Measurements from ENCODE around the gene PNMT.

Gene PNMT

DNA sequence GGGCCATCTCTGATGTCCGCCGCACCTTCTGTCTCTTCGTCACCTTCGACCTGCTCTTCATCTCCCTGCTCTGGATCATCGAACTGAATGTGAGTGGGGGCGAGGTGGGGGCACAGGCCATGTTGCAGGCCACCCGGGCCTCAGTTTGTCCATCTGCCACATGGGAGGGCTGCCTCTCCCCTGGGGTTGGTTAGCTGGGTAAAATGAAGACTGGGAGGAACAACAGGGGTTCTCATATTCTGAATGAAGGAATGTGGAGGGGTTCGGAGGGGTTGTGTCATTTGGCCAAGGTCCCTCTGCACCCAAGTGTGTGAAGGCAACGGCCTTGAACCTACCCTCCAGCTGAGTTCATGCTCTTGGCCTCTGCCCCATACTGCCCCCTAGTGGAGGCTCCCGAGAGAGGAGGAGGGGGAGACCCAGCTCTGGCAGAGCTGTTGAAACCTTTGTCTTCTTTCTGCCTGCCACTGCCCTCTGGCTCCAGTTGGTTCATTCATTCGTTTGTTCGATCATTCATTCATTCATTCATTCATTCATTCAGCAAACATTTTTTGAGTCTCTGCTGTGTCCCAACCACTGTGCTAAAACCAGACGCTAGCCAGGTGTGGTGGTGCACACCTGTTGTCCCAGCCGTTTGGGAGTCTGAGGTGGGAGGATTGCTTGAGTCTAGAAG, 14.5 kb upstream of the PNMT start:
- peak; percentile 13 for DNase-seq (ENCODE audit: low read depth)

- DNase-seq (ENCODE audit: low read depth): no peak
Observed at GRCh38 chr17:39655105-39655504, 13.1 kb upstream of the PNMT start.

DNA sequence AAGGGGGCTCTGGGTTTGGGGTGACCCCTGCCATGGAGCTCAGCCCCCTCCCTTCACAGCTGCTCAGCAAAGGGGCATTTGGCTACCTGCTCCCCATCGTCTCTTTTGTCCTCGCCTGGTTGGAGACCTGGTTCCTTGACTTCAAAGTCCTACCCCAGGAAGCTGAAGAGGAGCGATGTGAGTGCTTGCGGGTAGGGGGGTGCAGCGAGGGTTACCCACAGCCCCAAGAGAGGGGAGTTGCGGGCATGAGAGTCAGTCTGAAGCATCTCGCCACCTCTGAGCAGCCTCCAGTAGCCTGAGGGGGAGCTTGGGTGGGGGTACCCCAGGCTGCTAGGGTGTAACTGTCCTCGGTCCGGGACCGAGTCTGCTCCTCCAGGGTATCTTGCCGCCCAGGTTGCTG, 9.9 kb upstream of the PNMT start:
- no peak for DNase-seq (ENCODE audit: low read depth)

DNA sequence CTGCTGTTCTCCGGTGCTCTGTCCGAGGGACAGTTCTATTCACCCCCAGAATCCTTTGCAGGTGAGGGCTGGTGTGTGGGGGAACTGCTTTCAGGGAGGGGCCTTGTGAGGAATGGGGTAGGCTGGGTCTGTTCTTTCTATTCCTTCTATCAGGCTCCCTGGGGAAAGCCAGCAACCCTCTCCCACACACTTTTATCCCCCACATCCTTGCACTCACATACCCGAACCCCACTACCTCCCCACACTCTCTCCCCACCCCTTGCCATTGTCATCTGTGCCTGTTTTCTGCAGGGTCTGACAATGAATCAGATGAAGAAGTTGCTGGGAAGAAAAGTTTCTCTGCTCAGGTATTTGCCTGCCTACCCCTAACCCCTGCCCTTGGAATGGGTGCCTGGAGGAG, 9.5 kb upstream of the PNMT start:
- no peak for DNase-seq (ENCODE audit: low read depth)

- no peak for DNase-seq (ENCODE audit: low read depth)
Observed at GRCh38 chr17:39659279-39660010, 8.8 kb upstream of the PNMT start.

- DNase-seq (ENCODE audit: low read depth): no peak
Observed at GRCh38 chr17:39660011-39660360, 8.3 kb upstream of the PNMT start.

DNA sequence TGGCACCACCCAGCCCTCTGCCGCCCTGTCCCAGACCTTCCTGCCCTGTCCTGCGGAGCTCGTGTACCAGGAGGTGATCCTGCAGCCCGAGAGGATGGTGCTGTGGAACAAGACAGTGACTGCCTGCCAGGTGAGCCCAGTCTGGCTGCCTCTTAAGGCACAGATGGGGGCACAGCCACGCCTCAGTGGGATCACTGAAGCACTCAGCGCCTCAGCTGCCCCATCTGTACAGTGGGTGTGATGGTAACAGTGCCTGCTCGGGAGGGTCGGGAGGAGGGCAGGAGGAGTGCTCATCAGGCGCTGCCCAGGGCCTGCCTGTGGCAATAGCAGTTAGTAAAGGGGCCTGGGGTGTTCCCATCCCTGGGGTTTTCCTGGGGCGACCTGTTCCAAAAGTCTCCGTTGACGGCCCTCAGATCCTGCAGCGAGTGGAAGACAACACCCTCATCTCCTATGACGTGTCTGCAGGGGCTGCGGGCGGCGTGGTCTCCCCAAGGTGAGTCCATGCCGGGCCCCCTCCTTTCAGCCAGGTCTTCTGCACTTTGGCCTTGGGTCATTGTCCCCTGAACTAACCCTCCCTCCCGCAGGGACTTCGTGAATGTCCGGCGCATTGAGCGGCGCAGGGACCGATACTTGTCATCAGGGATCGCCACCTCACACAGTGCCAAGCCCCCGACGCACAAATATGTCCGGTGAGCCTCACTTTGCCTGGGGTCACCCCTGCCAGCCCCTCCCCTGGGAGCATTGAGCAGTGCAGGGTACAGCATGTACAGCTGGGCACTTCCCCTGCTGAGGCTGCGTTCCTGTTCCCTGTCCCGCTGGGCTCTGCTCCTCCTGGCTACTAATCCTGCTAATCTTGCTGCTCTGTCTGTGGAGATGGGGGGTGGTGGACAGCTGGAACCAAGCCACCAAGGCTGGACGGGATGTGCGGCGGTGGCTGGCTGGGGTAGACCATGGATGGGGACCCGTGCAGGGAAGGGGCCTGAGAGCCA, 7.6 kb upstream of the PNMT start:
- no peak for DNase-seq (ENCODE audit: low read depth)

GRCh38 chr17:39661744-39662541, 6.3 kb upstream of the PNMT start:
- no peak for DNase-seq (ENCODE audit: low read depth)

GRCh38 chr17:39662551-39663339, 5.5 kb upstream of the PNMT start:
- DNase-seq (ENCODE audit: low read depth): no peak

GRCh38 chr17:39663340-39663687, 4.9 kb upstream of the PNMT start:
- no peak for DNase-seq (ENCODE audit: low read depth)

- DNase-seq (ENCODE audit: low read depth): no peak
Observed at GRCh38 chr17:39663688-39664580, 4.3 kb upstream of the PNMT start.

GRCh38 chr17:39664581-39665561, 3.4 kb upstream of the PNMT start, which contains the start of gene TCAP:
Gene TCAP, plus strand, starts transcription at chr17:39665349. Its CDS starts 11 bp downstream, at chr17:39665360.
- no peak for DNase-seq (ENCODE audit: low read depth)

DNA sequence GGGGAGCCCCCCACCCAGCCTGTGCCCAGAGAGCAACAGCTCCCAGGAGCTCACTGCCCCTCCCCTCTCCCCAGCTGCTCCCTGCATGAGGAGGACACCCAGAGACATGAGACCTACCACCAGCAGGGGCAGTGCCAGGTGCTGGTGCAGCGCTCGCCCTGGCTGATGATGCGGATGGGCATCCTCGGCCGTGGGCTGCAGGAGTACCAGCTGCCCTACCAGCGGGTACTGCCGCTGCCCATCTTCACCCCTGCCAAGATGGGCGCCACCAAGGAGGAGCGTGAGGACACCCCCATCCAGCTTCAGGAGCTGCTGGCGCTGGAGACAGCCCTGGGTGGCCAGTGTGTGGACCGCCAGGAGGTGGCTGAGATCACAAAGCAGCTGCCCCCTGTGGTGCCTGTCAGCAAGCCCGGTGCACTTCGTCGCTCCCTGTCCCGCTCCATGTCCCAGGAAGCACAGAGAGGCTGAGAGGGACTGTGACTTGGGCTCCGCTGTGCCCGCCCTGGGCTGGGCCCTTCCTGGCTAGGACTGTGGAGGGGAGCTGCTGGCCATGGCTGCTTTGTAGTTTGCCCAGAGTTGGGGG, 2.5 kb upstream of the PNMT start:
- no peak for DNase-seq (ENCODE audit: low read depth)

GRCh38 chr17:39666231-39666600, 2.0 kb upstream of the PNMT start:
- DNase-seq (ENCODE audit: low read depth): no peak

DNA sequence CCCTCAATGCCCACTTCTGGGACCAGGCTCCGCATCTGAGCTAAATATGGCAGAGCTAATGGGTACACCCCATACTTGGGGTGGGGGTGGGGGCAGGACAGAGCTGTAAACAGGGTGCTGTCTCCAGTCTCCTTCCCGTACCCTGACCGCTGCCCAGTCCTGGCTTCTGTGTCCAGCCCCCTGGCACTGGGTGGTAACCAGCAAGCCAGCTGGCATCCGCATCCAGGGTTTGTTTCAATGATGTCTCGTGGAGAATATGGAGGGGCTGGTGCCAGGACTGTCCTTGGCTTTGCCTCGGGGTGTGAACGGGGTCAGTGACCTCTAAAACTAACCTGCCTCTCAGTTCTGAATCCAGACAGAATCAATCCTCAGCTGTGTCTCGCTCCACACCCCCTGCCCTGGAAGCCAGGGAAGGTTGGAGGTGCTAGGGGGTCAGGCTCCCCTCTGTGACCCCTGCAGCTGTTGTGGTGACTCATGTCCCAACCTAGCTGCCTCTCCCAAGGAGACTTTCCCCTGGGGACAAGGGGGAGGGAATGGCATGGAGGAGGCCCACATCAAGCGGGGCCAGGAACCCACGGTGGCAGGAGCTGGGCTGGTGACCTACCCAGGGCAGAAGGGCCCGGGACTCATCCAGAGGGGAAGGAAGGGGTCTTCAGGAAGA, 1.5 kb upstream of the PNMT start:
- no peak for DNase-seq (ENCODE audit: low read depth)

- no peak for DNase-seq (ENCODE audit: low read depth)
Observed at GRCh38 chr17:39667262-39667944, 850 bp upstream of the PNMT start.
